Ascending aorta (tissue), 2 donors: ENCODE data around the gene ITPRIPL2. TPM values are rescaled to one million over a fixed set of nuclear protein-coding genes. Genes with fewer than 3 reads are reported as not detected.

Experiments used
- DNase-seq, 2 donors: peaks; one replicate each; pipeline ENCODE4 v3.0.0-alpha.2; 2019; ENCODE audit warnings: low spot score in 2 of 2
- H3K27ac ChIP-seq, 2 donors: fragments of 200-600 bp; sonication (generic); one replicate each; pipeline ENCODE4 v1.5.1; 2016 to 2017; ENCODE audit warnings: mild to moderate bottlenecking in 1 of 2
- H3K27me3 ChIP-seq: fragments of 200-600 bp; sonication (generic); one replicate; pipeline ENCODE4 v1.5.1; 2017
- H3K36me3 ChIP-seq, 2 donors: fragments of 200-600 bp; sonication (generic); one replicate each; pipeline ENCODE4 v1.5.1; 2016
- H3K4me1 ChIP-seq, 2 donors: fragments of 200-600 bp; sonication (generic); one replicate each; pipeline ENCODE4 v1.5.1; 2016 to 2017; ENCODE audit warnings: mild to moderate bottlenecking in 1 of 2
- H3K4me3 ChIP-seq, 2 donors: fragments of 200-600 bp; sonication (generic); one replicate each; pipeline ENCODE4 v1.5.1; 2016 to 2017; ENCODE audit warnings: mild to moderate bottlenecking in 1 of 2
- H3K9me3 ChIP-seq, 2 donors: fragments of 200-600 bp; sonication (generic); one replicate each; pipeline ENCODE4 v1.5.1; 2016
- CTCF ChIP-seq, 3 experiments: fragments of 200-600 bp in 2 of 3; fragments of 450-650 bp in 1 of 3; sonication (generic) in 2 of 3; IDR thresholded peaks; one replicate each; pipeline ENCODE4 v1.5.1; 2016 to 2019; ENCODE audit warnings: antibody characterized with exemption in 3 of 3, mild to moderate bottlenecking in 1 of 3, moderate library complexity in 1 of 3
- intact Hi-C: fragments of 100-400 bp; cut with DNase I; formaldehyde crosslinking; loops from one replicate; pipeline ENCODE4 v1.15.1; 2023
- total RNA-seq: library from RNA; depleted of rRNA; stranded (reverse); fragments of >200 nt; gene quantifications from one replicate; pipeline ENCODE4 v1.1.0, GENCODE V29; 2016

ITPRIPL2 gene
- total RNA-seq, 1 donor from 2014 or later: 94.5 TPM

- Histone ChIP-seq H3K4me1 (no peaks in the 10 kb centered on the region), H3K27me3 (no peaks in the 10 kb centered on the region), H3K27ac (no peak overlapping the region), H3K4me3 (no peak overlapping the region), H3K36me3 (no peaks in the 10 kb centered on the region), H3K9me3 (no peaks in the 10 kb centered on the region)
- intact Hi-C loops: no loop called here
- DNase-seq: no peak
- no peak for TF ChIP-seq CTCF (IDR thresholded peaks at IDR 0.05)
Observed at GRCh38 chr16:19105131-19105530, 8.6 kb upstream of the ITPRIPL2 start.

- Histone ChIP-seq H3K4me1 (no peaks in the 10 kb centered on the region), H3K27ac (no peak overlapping the region), H3K4me3 (no peak overlapping the region), H3K36me3 (no peaks in the 10 kb centered on the region), H3K27me3 (no peaks in the 10 kb centered on the region), H3K9me3 (no peaks in the 10 kb centered on the region)
- intact Hi-C loops: no loop called here
- no peak for TF ChIP-seq CTCF (IDR thresholded peaks at IDR 0.05)
- no peak for DNase-seq
Observed at GRCh38 chr16:19105891-19106624, 7.7 kb upstream of the ITPRIPL2 start.

- no peak for DNase-seq
- Histone ChIP-seq H3K36me3 (no peaks in the 10 kb centered on the region), H3K4me1 (no peaks in the 10 kb centered on the region), H3K4me3 (no peak overlapping the region), H3K9me3 (no peaks in the 10 kb centered on the region), H3K27ac (no peak overlapping the region), H3K27me3 (no peaks in the 10 kb centered on the region)
- no peak for TF ChIP-seq CTCF (IDR thresholded peaks at IDR 0.05)
- intact Hi-C loops: no loop called here
Observed at GRCh38 chr16:19106625-19107020, 7.1 kb upstream of the ITPRIPL2 start.

GRCh38 chr16:19108409-19109287 is 5.1 kb upstream of the ITPRIPL2 start:
- Histone ChIP-seq H3K27ac (no peak overlapping the region), H3K27me3 (no peaks in the 10 kb centered on the region), H3K4me1 (no peaks in the 10 kb centered on the region), H3K36me3 (no peaks in the 10 kb centered on the region), H3K9me3 (no peaks in the 10 kb centered on the region), H3K4me3 (no peak overlapping the region)
- no peak for TF ChIP-seq CTCF (IDR thresholded peaks at IDR 0.05)
- no peak for DNase-seq
- intact Hi-C loops: no loop called here

GRCh38 chr16:19109288-19109664 is 4.5 kb upstream of the ITPRIPL2 start:
- intact Hi-C loops: no loop called here
- DNase-seq: no peak
- no peak overlapping the region for H3K4me3 ChIP-seq
- no peaks in the 10 kb centered on the region for H3K27me3 ChIP-seq
- H3K9me3 ChIP-seq: no peaks in the 10 kb centered on the region
- H3K36me3 ChIP-seq: no peaks in the 10 kb centered on the region
- H3K27ac ChIP-seq: no peak overlapping the region
- H3K4me1 ChIP-seq: no peaks in the 10 kb centered on the region
- no peak for TF ChIP-seq CTCF (IDR thresholded peaks at IDR 0.05)
